OCI-LY1 (cell line): ENCODE measurements around the gene TEX55.

Experiments used
- CTCF ChIP-seq: fragments of 200-600 bp; sonication (generic), shearing (Covaris generic); IDR thresholded peaks from 2 replicates; pipeline ENCODE4 v1.5.1; 2017; ENCODE audit warnings: mild to moderate bottlenecking, antibody characterized with exemption, low read length, moderate library complexity, mixed read lengths
- EZH2 ChIP-seq: fragments of 200-600 bp; sonication (generic), shearing (Covaris generic); IDR thresholded peaks from 2 replicates; pipeline ENCODE4 v1.8.0; 2017; ENCODE audit warnings: borderline replicate concordance, mixed run types, mild to moderate bottlenecking, antibody characterized with exemption, low read length, moderate library complexity, mixed read lengths

DNA sequence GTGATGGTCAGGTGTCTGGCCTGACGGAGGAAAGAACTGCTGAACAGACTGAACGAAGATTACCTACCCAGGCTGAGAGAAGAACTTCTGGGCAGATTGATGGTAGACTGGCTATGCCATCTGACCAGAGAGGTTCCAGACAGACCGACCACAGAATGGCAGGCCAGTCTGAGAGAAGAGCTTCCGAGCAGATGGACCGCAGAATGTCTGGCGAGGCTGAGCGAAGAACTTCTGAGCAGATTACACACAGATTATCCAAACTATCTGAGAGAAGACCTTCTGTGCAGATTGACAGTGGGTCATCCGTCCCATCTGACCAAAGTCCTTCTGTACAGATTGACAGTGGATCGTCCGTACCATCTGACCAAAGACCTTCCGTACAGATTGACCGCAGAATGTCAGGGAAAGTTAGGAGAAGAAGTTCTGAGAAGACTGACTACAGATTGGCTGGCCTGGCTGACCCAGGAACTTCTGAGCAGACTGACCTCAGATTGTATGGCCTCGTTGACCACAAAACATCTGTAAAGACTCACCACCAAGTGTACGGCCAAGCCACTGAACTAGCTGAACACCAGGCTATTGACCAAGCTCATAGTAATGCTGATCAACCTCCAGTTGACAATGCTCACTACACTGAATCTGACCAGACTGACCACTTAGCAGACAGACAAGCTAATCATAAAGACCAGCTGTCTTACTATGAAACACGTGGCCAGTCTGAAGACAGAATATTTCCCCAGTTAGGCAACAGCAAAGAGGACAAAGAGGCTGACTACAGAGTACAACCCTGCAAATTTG lies 812 bp downstream of the TEX55 start:
- TF ChIP-seq CTCF (no peak), EZH2 (no peak)
